Uterus (tissue), 4 donors: ENCODE measurements around the gene DGKG. TPM values are rescaled to one million over a fixed set of nuclear protein-coding genes. Genes with fewer than 3 reads are reported as not detected.

Experiments
- DNase-seq, 2 donors: peaks; one replicate each; pipeline ENCODE4 v3.0.0-alpha.2; 2019 to 2020
- H3K27ac ChIP-seq, 2 donors: fragments of 200-600 bp; sonication (generic); 1 replicate in 1 of 2; 2 replicates in 1 of 2; pipeline ENCODE4 v1.5.1; 2016 to 2018
- H3K27me3 ChIP-seq, 2 donors: fragments of 200-600 bp; sonication (generic); one replicate each; pipeline ENCODE4 v1.5.1; 2018 to 2019; ENCODE audit warnings: control low read depth in 1 of 2
- H3K36me3 ChIP-seq, 2 donors: fragments of 200-600 bp; sonication (generic); one replicate each; pipeline ENCODE4 v1.5.1; 2019; ENCODE audit warnings: control low read depth in 1 of 2
- H3K4me1 ChIP-seq, 2 donors: fragments of 200-600 bp; sonication (generic); one replicate each; pipeline ENCODE4 v1.5.1; 2018 to 2019; ENCODE audit warnings: control low read depth in 1 of 2
- H3K4me3 ChIP-seq, 2 donors: fragments of 200-600 bp; sonication (generic); 1 replicate in 1 of 2; 2 replicates in 1 of 2; pipeline ENCODE4 v1.5.1; 2018 to 2019; ENCODE audit warnings: mild to moderate bottlenecking in 1 of 2
- H3K9me3 ChIP-seq, 2 donors: fragments of 200-600 bp; sonication (generic); one replicate each; pipeline ENCODE4 v1.5.1; 2019; ENCODE audit warnings: control low read depth in 1 of 2
- POLR2A ChIP-seq, 2 donors: fragments of 450-650 bp; IDR thresholded peaks; one replicate each; pipeline ENCODE4 v1.6.1; 2016; ENCODE audit warnings: antibody characterized with exemption in 2 of 2, mild to moderate bottlenecking in 1 of 2, moderate library complexity in 1 of 2
- intact Hi-C: fragments of 100-400 bp; cut with DNase I; formaldehyde crosslinking; loops from one replicate; pipeline ENCODE4 v1.15.1; 2023; ENCODE audit warnings: low total_unique reads
- total RNA-seq, 4 donors: library from RNA; depleted of rRNA in 3 of 4; stranded (reverse); fragments of >200 nt in 3 of 4; gene quantifications; one replicate each; pipeline versions ENCODE4 v1.1.0 to v1.2.4, GENCODE V29; 2014 to 2023
- TF ChIP-seq, protein P1 (sequence below), 4 experiments: fragments of 200-600 bp in 2 of 4; fragments of 450-650 bp in 2 of 4; sonication (generic) in 2 of 4; IDR thresholded peaks; one replicate each; pipeline ENCODE4 v1.5.1; 2016 to 2019; ENCODE audit warnings: antibody characterized with exemption in 4 of 4, mild to moderate bottlenecking in 2 of 4, moderate library complexity in 1 of 4
- donor health status: DM: yes; HTN: yes; CAD: no.

The DGKG gene
- total RNA-seq, 4 donors from 2014 or later, result 1.9 to 10.8 (median 6.7) TPM

DNA sequence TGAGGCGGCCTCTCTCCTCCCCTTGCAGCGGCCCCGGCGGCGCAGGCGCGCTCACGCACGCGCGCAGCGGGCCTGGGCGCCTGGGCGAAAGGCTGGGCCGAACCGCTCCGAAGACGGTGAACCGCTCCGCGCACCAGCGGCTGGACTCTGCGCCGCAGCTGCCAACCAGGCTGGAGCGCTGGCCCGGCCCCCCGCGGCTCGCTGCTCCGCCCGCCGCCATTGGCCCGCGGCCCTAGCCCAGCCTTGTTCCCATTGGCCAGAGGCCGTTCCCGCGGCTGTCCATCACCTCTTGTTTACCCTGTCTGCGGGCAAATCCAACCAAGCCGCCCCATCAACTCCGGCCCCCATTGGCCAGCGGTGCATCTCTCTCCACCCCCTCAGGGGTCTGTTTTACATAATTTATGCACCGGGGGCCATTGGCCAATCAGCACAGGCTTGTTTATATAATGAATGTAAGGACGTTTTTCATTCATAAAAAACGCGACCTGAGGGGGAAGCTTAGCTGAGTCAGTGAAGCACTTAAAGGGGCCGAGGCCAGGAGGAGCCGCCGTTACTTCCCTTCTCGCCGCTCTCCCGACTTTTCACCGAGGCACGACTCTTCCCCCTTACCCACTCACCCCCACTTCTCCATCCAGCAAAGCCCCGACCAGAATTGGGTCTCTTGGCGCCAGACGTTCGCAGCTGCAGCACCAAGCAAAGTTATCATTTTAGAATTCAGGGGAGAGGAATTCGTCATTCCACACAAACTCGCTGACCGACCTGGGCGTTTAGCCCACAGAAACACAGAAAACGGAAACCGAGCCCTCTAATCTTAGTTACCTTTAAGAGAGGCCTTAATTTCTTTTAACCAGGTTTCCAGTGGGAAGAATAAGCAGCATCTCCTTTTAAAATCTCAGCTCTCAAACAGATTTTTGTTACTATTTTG, 252.8 kb downstream of the DGKG start, which contains the start of gene ETV5:
TSS of gene ETV5 (minus strand) at position 149 of the 925 bp plus-strand sequence. CDS start 3,221 bp downstream, outside the sequence.
- no peaks in the 10 kb centered on the region for H3K9me3 ChIP-seq
- DNase-seq, result peak; percentile 99 to 100
- H3K4me1 ChIP-seq, result no peaks in the 10 kb centered on the region
- H3K27me3 ChIP-seq, result no peaks in the 10 kb centered on the region
- peak within 1 kb of the TSS; percentile 58 to 65 for H3K4me3 ChIP-seq
- H3K36me3 ChIP-seq, result no peaks in the 10 kb centered on the region
- intact Hi-C loops, result no loop called here
- H3K27ac ChIP-seq, result peak within 1 kb of the TSS; percentile 89 to 93
- TF ChIP-seq, protein P1, sequence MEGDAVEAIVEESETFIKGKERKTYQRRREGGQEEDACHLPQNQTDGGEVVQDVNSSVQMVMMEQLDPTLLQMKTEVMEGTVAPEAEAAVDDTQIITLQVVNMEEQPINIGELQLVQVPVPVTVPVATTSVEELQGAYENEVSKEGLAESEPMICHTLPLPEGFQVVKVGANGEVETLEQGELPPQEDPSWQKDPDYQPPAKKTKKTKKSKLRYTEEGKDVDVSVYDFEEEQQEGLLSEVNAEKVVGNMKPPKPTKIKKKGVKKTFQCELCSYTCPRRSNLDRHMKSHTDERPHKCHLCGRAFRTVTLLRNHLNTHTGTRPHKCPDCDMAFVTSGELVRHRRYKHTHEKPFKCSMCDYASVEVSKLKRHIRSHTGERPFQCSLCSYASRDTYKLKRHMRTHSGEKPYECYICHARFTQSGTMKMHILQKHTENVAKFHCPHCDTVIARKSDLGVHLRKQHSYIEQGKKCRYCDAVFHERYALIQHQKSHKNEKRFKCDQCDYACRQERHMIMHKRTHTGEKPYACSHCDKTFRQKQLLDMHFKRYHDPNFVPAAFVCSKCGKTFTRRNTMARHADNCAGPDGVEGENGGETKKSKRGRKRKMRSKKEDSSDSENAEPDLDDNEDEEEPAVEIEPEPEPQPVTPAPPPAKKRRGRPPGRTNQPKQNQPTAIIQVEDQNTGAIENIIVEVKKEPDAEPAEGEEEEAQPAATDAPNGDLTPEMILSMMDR (IDR thresholded peaks at IDR 0.05), result peak in 1 of 4 experiments; percentile 26
- TF ChIP-seq POLR2A (IDR thresholded peaks at IDR 0.05), result peak; percentile 66 to 87

DNA sequence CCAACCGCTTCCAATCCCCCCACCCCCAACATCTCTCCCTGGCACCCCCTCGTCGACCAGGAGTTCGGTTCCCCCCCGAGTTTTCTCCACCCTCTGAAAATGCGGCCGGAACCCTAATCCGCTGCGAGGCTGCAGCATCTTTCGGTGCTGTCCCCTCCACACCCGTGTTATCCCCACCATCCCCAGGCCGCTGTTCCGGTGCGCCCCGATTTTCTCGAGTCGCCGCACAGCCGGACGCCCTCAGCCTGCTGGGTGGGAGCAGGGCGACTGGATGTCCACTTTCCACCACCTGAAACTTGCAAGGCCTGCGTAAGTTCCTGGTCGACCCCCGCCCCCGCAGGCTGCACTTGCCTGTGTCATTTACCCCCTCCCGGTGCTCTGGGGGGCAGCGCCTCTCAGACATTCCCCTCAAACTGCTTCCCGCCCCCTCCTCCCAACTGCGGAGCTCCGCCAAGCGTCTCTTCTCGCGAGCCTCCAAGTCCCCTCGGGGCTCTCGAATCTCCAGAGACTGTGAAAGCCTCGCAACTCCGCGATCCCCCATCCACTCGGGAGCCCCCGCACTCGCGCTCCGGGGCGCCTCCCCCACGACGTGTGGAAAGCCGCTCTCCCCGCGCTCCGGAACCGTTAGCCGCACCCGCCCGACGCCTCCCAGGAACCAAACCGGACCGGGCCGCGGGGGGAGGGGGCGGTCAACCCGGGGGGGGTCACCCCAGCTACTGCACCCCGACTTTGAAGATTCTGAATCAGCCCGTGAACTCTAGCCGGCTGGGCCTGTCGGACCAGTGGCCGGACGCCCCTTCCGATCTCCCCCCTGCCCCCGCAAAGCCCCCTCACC, 253.7 kb downstream of the DGKG start:
- TF ChIP-seq POLR2A (IDR thresholded peaks at IDR 0.05), result no peak
- TF ChIP-seq, protein P1 (IDR thresholded peaks at IDR 0.05), result no peak
- peak in 1 of 2 donors; percentile 53 for DNase-seq
- no peaks in the 10 kb centered on the region for H3K9me3 ChIP-seq
- H3K4me3 ChIP-seq, result peak overlapping the region; percentile 54 to 65
- no peaks in the 10 kb centered on the region for H3K27me3 ChIP-seq
- H3K27ac ChIP-seq, result peak overlapping the region; percentile 72 to 85
- no peaks in the 10 kb centered on the region for H3K4me1 ChIP-seq
- intact Hi-C loops, result no loop called here
- no peaks in the 10 kb centered on the region for H3K36me3 ChIP-seq

DNA sequence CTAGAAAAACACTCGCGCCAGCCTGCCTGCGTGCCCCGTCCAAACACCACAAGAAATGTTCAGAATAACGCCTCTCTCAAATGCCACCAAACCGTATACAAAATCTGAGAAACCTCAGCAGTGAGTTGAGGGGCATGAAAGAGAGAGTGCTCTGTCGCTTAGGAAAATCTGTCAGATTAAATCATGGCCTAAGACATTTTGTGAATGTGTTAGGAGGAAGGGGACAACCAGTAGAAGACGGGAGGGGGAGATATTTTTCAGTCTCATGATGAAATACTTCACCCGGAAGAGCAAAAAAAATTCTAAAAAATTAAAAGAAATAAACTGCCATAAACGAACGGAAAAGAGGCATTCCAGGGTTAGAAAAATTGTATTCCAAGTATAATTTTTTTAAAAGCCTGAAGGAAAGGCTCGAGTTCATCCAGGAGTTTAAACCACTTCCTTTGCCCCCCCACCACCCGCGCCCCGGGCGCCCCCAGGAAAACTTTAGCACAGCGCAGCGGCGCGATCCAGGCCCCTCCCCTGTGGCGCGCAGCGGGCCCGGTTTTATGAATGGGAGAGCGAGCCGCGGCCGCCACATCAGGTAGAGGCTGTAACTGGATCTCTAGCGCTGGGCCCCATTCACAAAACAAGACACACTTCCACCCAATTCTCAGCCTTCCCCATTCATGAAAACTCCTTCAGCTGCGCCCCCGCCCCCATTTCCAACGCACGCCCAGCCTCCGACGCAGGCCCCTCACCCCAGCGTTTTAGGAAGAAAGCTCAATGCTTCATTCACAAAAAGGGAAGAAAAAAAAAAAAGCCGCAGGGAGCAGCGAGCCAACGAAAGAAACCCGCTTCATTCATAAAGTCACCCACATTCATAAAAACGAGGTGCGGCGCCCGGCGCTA, 254.6 kb downstream of the DGKG start:
- Histone ChIP-seq H3K4me3 (peak overlapping the region; percentile 54 to 65), H3K9me3 (no peaks in the 10 kb centered on the region), H3K27ac (peak overlapping the region; percentile 19 to 72), H3K27me3 (no peaks in the 10 kb centered on the region), H3K4me1 (no peaks in the 10 kb centered on the region), H3K36me3 (no peaks in the 10 kb centered on the region)
- intact Hi-C loops, result no loop called here
- peak; percentile 44 to 60 for DNase-seq
- TF ChIP-seq POLR2A (IDR thresholded peaks at IDR 0.05), result no peak
- TF ChIP-seq, protein P1 (IDR thresholded peaks at IDR 0.05), result no peak

DNA sequence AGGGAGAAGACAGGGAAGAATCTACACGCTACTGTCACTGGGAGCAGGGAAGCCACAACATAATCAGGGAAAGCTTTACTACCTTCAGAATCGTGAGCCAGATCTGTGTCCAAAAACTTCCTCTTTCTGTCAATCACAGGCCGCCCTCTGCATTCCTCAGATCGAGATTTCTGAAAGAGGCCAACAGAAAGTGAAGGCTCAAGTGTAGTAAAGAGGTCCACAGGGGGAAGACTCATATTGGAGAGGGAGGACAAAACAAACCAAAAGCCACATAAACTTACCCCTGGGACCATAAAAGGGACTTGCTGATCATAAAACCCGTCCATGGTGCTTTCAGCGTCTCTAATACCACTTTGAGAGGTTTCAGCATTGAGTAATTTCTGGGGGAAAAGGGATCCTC, 256.5 kb downstream of the DGKG start:
- intact Hi-C loops, result no loop called here
- H3K9me3 ChIP-seq, result no peaks in the 10 kb centered on the region

More for the DNA sequence above, 256.5 kb downstream of the DGKG start:
- Histone ChIP-seq H3K27me3 (no peaks in the 10 kb centered on the region), H3K27ac (no peak overlapping the region), H3K4me3 (no peak overlapping the region), H3K4me1 (no peaks in the 10 kb centered on the region), H3K36me3 (no peaks in the 10 kb centered on the region)
- no peak for DNase-seq
- TF ChIP-seq, protein P1 (IDR thresholded peaks at IDR 0.05), result no peak
- TF ChIP-seq POLR2A (IDR thresholded peaks at IDR 0.05), result no peak
